B cell (primary cell): Measurements from ENCODE around the gene GSKIP. TPM values are rescaled to one million over a fixed set of nuclear protein-coding genes. Genes with fewer than 3 reads are reported as not detected.
A peak's percentile ranks its signal among the peaks of the same experiment; 100 is the strongest.

Experiments
- ATAC-seq: fragments of 200-7000 bp; cut with Tn5 transposase; one replicate; pipeline ENCODE4 v1.10.0; 2021; ENCODE audit warnings: low read depth, mild to moderate bottlenecking, moderate number of reproducible peaks, moderate library complexity
- CTCF ChIA-PET: fragments of 350-600 bp; sonication (Branson Sonifier 250); formaldehyde crosslinking; loops from one replicate; lab custom pipeline; 2021; ENCODE audit warnings: antibody characterized with exemption, inconsistent platforms; lab: Charles Lee
- POLR2A ChIA-PET: fragments of 350-600 bp; sonication (Branson Sonifier 250); formaldehyde crosslinking; loops from one replicate; lab custom pipeline; 2021; ENCODE audit warnings: antibody characterized with exemption; lab: Charles Lee
- DNase-seq: peaks from one replicate; pipeline ENCODE4 v3.0.0; 2013
- H2AFZ ChIP-seq: 2 replicates; pipeline ENCODE4 v1.6.1; 2012; ENCODE audit warnings: mild to moderate bottlenecking, low read depth, low read length; ENCODE audit not compliant: insufficient read depth, poor library complexity, severe bottlenecking
- H3K27ac ChIP-seq, 2 donors: 1 replicate in 1 of 2; 2 replicates in 1 of 2; pipeline ENCODE4 v1.5.1; 2012 to 2013; ENCODE audit warnings: low read length in 2 of 2, mild to moderate bottlenecking in 2 of 2, moderate library complexity in 1 of 2
- H3K27me3 ChIP-seq, 4 experiments: fragments of 200-600 bp in 1 of 4; sonication (generic) in 1 of 4; replicated peaks in 1 of 4; 1 replicate in 2 of 4; 2 replicates in 2 of 4; pipeline versions ENCODE4 v1.6.1 to v1.7.0; 2013 to 2016; ENCODE audit warnings: low read length in 3 of 4, mild to moderate bottlenecking in 2 of 4, mixed read lengths in 1 of 4, moderate library complexity in 1 of 4; ENCODE audit not compliant: insufficient read depth in 4 of 4, control insufficient read depth in 3 of 4; ENCODE audit errors: control extremely low read depth in 1 of 4
- H3K36me3 ChIP-seq, 2 experiments: replicated peaks in 1 of 2; 1 replicate in 1 of 2; 2 replicates in 1 of 2; pipeline versions ENCODE4 v1.6.1 to v1.7.1; 2013; ENCODE audit warnings: low read length in 1 of 2; ENCODE audit not compliant: insufficient read depth in 2 of 2, control insufficient read depth in 1 of 2; ENCODE audit errors: control extremely low read depth in 1 of 2, extremely low read depth in 1 of 2
- H3K4me1 ChIP-seq, 2 donors: fragments of 200-600 bp in 1 of 2; sonication (generic) in 1 of 2; 1 replicate in 1 of 2; 2 replicates in 1 of 2; pipeline versions ENCODE4 v1.5.1 to v1.6.1; 2013 to 2017; ENCODE audit warnings: low read length in 2 of 2; ENCODE audit not compliant: control insufficient read depth in 2 of 2, insufficient read depth in 2 of 2
- H3K4me2 ChIP-seq: replicated peaks from 2 replicates; pipeline ENCODE3; 2012; ENCODE audit warnings: mild to moderate bottlenecking, low read depth, low read length; ENCODE audit not compliant: poor library complexity, severe bottlenecking
- H3K4me3 ChIP-seq, 5 experiments: fragments of 200-600 bp in 1 of 5; sonication (generic) in 1 of 5; 1 replicate in 3 of 5; 2 replicates in 2 of 5; pipeline versions ENCODE4 v1.5.1 to v1.7.0; 2011 to 2016; ENCODE audit warnings: low read length in 4 of 5, mild to moderate bottlenecking in 4 of 5, low read depth in 2 of 5, control low read depth in 1 of 5, moderate library complexity in 1 of 5; ENCODE audit not compliant: insufficient read depth in 1 of 5; ENCODE audit errors: control extremely low read depth in 1 of 5, extremely low read depth in 1 of 5
- H3K79me2 ChIP-seq: fragments of 200-600 bp; sonication (generic); one replicate; pipeline ENCODE4 v1.6.0; 2016; ENCODE audit warnings: low read length; ENCODE audit not compliant: control insufficient read depth, insufficient read depth
- H3K9ac ChIP-seq: fragments of 200-600 bp; sonication (generic); 2 replicates; pipeline ENCODE4 v1.6.1; 2017; ENCODE audit warnings: mild to moderate bottlenecking, low read length, moderate library complexity
- H3K9me3 ChIP-seq, 3 donors: one replicate each; pipeline versions ENCODE4 v1.6.1 to v1.7.1; 2013; ENCODE audit warnings: low read length in 2 of 3; ENCODE audit not compliant: control insufficient read depth in 2 of 3, insufficient read depth in 1 of 3; ENCODE audit errors: control extremely low read depth in 1 of 3
- H4K20me1 ChIP-seq: 2 replicates; pipeline ENCODE4 v1.6.0; 2012; ENCODE audit warnings: mild to moderate bottlenecking, low read length; ENCODE audit not compliant: insufficient read depth, control insufficient read depth, poor library complexity, severe bottlenecking
- H3K27ac Mint-ChIP-seq: one replicate; pipeline ENCODE4 v1.8.0; 2021; ENCODE audit warnings: mixed read lengths
- H3K27me3 Mint-ChIP-seq: one replicate; pipeline ENCODE4 v1.8.0; 2021; ENCODE audit warnings: mixed read lengths
- H3K4me1 Mint-ChIP-seq: one replicate; pipeline ENCODE4 v1.8.0; 2021; ENCODE audit warnings: mixed read lengths
- H3K4me3 Mint-ChIP-seq: one replicate; pipeline ENCODE4 v1.8.0; 2021; ENCODE audit warnings: mixed read lengths
- H3K9me3 Mint-ChIP-seq: one replicate; pipeline ENCODE4 v1.8.0; 2022; ENCODE audit warnings: mixed read lengths; ENCODE audit not compliant: insufficient read depth
- EZH2 ChIP-seq: IDR thresholded peaks from 2 replicates; pipeline ENCODE4 v1.6.1; 2012; ENCODE audit warnings: borderline replicate concordance, low read depth, mild to moderate bottlenecking, moderate library complexity, low read length; ENCODE audit not compliant: insufficient read depth, poor library complexity, severe bottlenecking
- WGBS: methylation state at CpG from one replicate; pipeline ENCODE4 v1.1.5; 2013; ENCODE audit warnings: missing lambda C conversion rate; ENCODE audit not compliant: insufficient coverage; 5-methylcytosine and 5-hydroxymethylcytosine counted together
- intact Hi-C: fragments of 100-400 bp; cut with micrococcal nuclease; formaldehyde crosslinking; loops from one replicate; pipeline ENCODE4 v1.10.0; 2022
- polyA minus RNA-seq: library from RNA; depleted of rRNA, polyadenylated mRNA; stranded (reverse); fragments of >200 nt; gene quantifications from 2 replicates; pipeline ENCODE4 v1.2.3, GENCODE V29; 2012
- polyA plus RNA-seq: library from polyadenylated mRNA; depleted of rRNA; stranded (reverse); fragments of >200 nt; gene quantifications from 2 replicates; pipeline ENCODE4 v1.2.3, GENCODE V29; 2012
- total RNA-seq, 2 donors: library from RNA; stranded (reverse); fragments of 120-200 nt in 1 of 2; gene quantifications; 1 replicate in 1 of 2; 2 replicates in 1 of 2; pipeline versions ENCODE4 v1.2.3 to v1.2.4, GENCODE V29; 2013 to 2022
- TF ChIP-seq, protein P1 (sequence below): fragments of 200-600 bp; IDR thresholded peaks from one replicate; pipeline ENCODE4 v1.8.0; 2022; ENCODE audit warnings: antibody characterized with exemption, mild to moderate bottlenecking

The GSKIP gene, protein sequence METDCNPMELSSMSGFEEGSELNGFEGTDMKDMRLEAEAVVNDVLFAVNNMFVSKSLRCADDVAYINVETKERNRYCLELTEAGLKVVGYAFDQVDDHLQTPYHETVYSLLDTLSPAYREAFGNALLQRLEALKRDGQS
- total RNA-seq (14.9 and 15.8 TPM in 2 replicates), polyA plus RNA-seq (5.7 and 6.2 TPM in 2 replicates), polyA minus RNA-seq (6.3 and 12.1 TPM in 2 replicates)
- total RNA-seq (2013) = 17.7 TPM

GRCh38 chr14:96362965-96363750, at the start of gene GSKIP, which contains the start of gene ATG2B:
Gene GSKIP, plus strand, starts transcription at chr14:96363526. Its CDS starts 18,722 bp downstream, at chr14:96382248.
Gene ATG2B, minus strand, starts transcription at chr14:96363341. Its CDS starts 365 bp downstream, at chr14:96362976.
- H3K27me3 Mint-ChIP-seq = no peaks in the 10 kb centered on the region
- ATAC-seq (peak; percentile 80), DNase-seq (peak; percentile 97)
- WGBS = under 1% methylated on average over 92 of the region's 92 CpGs
- intact Hi-C loops = loop anchor here (1.0 to 2.0 kb wide), 4 partner anchors 28 to 828 kb away; partner anchors contain the start of genes GLRX5 and PAPOLA
- no peaks in the 10 kb centered on the region for H3K27me3 ChIP-seq
- H3K4me3 ChIP-seq = peak within 1 kb of the TSS; percentile 75 to 97 (median 91)
- H4K20me1 ChIP-seq = peaks cover 12% of the 10 kb centered on the region
- ChIA-PET CTCF (no interaction called here), POLR2A (interaction anchor here (0.5 kb wide), 1 partner anchor 836 kb away, joined by 3 read pairs; no protein-coding TSS in a partner anchor)
- no peaks in the 10 kb centered on the region for H3K9me3 ChIP-seq
- H3K27ac ChIP-seq = peak within 1 kb of the TSS; percentile 77 to 98
- H3K4me1 ChIP-seq = peaks cover 25 to 28% of the 10 kb centered on the region in 2 donors
- TF ChIP-seq, protein P1, sequence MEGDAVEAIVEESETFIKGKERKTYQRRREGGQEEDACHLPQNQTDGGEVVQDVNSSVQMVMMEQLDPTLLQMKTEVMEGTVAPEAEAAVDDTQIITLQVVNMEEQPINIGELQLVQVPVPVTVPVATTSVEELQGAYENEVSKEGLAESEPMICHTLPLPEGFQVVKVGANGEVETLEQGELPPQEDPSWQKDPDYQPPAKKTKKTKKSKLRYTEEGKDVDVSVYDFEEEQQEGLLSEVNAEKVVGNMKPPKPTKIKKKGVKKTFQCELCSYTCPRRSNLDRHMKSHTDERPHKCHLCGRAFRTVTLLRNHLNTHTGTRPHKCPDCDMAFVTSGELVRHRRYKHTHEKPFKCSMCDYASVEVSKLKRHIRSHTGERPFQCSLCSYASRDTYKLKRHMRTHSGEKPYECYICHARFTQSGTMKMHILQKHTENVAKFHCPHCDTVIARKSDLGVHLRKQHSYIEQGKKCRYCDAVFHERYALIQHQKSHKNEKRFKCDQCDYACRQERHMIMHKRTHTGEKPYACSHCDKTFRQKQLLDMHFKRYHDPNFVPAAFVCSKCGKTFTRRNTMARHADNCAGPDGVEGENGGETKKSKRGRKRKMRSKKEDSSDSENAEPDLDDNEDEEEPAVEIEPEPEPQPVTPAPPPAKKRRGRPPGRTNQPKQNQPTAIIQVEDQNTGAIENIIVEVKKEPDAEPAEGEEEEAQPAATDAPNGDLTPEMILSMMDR = no peak
- no peak for TF ChIP-seq EZH2
- H3K4me2 ChIP-seq = peak within 1 kb of the TSS; percentile 97
- H3K9ac ChIP-seq = peak within 1 kb of the TSS; percentile 98
- H3K27ac Mint-ChIP-seq = peak within 1 kb of the TSS; percentile 91
- H3K4me3 Mint-ChIP-seq = peak within 1 kb of the TSS; percentile 89
- peak within 1 kb of the TSS; percentile 89 for H2AFZ ChIP-seq
- peaks cover 93% of the 10 kb centered on the region for H3K79me2 ChIP-seq
- H3K36me3 ChIP-seq = no peaks in the 10 kb centered on the region
- H3K9me3 Mint-ChIP-seq = no peaks in the 10 kb centered on the region
- H3K4me1 Mint-ChIP-seq = peaks cover 44% of the 10 kb centered on the region
